ENCODE results near the gene ZG16. TPM values are rescaled to one million over a fixed set of nuclear protein-coding genes. Genes with fewer than 3 reads are reported as not detected.

The ZG16 gene
- polyA plus RNA-seq, 1 donor from 2014 or later: not detected

- no peaks in the 10 kb centered on the region for H3F3A ChIP-seq (ENCODE audit: insufficient read depth, low read length, poor library complexity, severe bottlenecking)
- H3K4me3 ChIP-seq (ENCODE audit: low read length): peak within 1 kb of the TSS; percentile 100
- H3K27ac ChIP-seq (ENCODE audit: low read length): peak within 1 kb of the TSS; percentile 98
- no peaks in the 10 kb centered on the region for H3K36me3 ChIP-seq (ENCODE audit: insufficient read depth, low read length)
- peak within 1 kb of the TSS; percentile 96 for H3K4me2 ChIP-seq (ENCODE audit: low read length)
- H3K27me3 ChIP-seq (ENCODE audit: insufficient read depth, low read depth, low read length): no peaks in the 10 kb centered on the region
- H2AFZ ChIP-seq (ENCODE audit: low read depth, low read length): peak within 1 kb of the TSS; percentile 14
- peak within 1 kb of the TSS; percentile 99 for H3K9ac ChIP-seq (ENCODE audit: low read length)
- peaks cover 3% of the 10 kb centered on the region for H4K20me1 ChIP-seq (ENCODE audit: insufficient read depth)
- no peaks in the 10 kb centered on the region for H3K9me2 ChIP-seq (ENCODE audit: insufficient read depth, low read length)
- no peaks in the 10 kb centered on the region for H3K9me3 ChIP-seq (ENCODE audit: low read length)
- peaks cover 59% of the 10 kb centered on the region for H3K79me2 ChIP-seq (replicated peaks; ENCODE audit: insufficient read depth, low read length)
- TF ChIP-seq SMC3 (conservative IDR thresholded peaks at IDR 0.05; ENCODE audit: poor library complexity) (peak; percentile 32), POLR2AphosphoS5 (IDR thresholded peaks at IDR 0.05) (peak; percentile 47), RAD21 (conservative IDR thresholded peaks at IDR 0.05) (peak; percentile 17), CTCF (IDR thresholded peaks at IDR 0.05; ENCODE audit: poor library complexity, severe bottlenecking) (no peak), EZH2 (IDR thresholded peaks at IDR 0.05; ENCODE audit: borderline replicate concordance, insufficient read depth, low read length, poor library complexity, severe bottlenecking) (no peak), EP300 (conservative IDR thresholded peaks at IDR 0.05; ENCODE audit: poor library complexity, severe bottlenecking) (peak; percentile 25), REST (IDR thresholded peaks at IDR 0.05; ENCODE audit: borderline replicate concordance) (peak; percentile 17), TAF1 (IDR thresholded peaks at IDR 0.05; ENCODE audit: low read depth) (peak; percentile 49), MXI1 (conservative IDR thresholded peaks at IDR 0.05; ENCODE audit: poor library complexity, severe bottlenecking) (peak; percentile 54)
Observed at GRCh38 chr16:29811896-29812665, 34.0 kb downstream of the ZG16 start, which contains the start of gene PRRT2. Gene PRRT2 (plus strand): TSS chr16:29812193. CDS start chr16:29813055, 862 bp downstream.

- no peaks in the 10 kb centered on the region for H4K20me1 ChIP-seq (ENCODE audit: insufficient read depth)
- H3K27ac ChIP-seq (ENCODE audit: low read length): peak overlapping the region; percentile 98
- no peaks in the 10 kb centered on the region for H3K27me3 ChIP-seq (ENCODE audit: insufficient read depth, low read depth, low read length)
- H3K9ac ChIP-seq (ENCODE audit: low read length): peak overlapping the region; percentile 99
- no peaks in the 10 kb centered on the region for H3K9me2 ChIP-seq (ENCODE audit: insufficient read depth, low read length)
- H3K4me2 ChIP-seq (ENCODE audit: low read length): peak overlapping the region; percentile 96
- H3K36me3 ChIP-seq (ENCODE audit: insufficient read depth, low read length): no peaks in the 10 kb centered on the region
- no peak overlapping the region for H2AFZ ChIP-seq (ENCODE audit: low read depth, low read length)
- no peaks in the 10 kb centered on the region for H3K9me3 ChIP-seq (ENCODE audit: low read length)
- peak overlapping the region; percentile 100 for H3K4me3 ChIP-seq (ENCODE audit: low read length)
- no peaks in the 10 kb centered on the region for H3F3A ChIP-seq (ENCODE audit: insufficient read depth, low read length, poor library complexity, severe bottlenecking)
- peaks cover 59% of the 10 kb centered on the region for H3K79me2 ChIP-seq (replicated peaks; ENCODE audit: insufficient read depth, low read length)
- TF ChIP-seq EP300 (conservative IDR thresholded peaks at IDR 0.05; ENCODE audit: poor library complexity, severe bottlenecking): no peak
Observed at GRCh38 chr16:29812754-29813643, 34.9 kb downstream of the ZG16 start.
